B cell (primary cell): ENCODE measurements around the gene S1PR5. TPM values are rescaled to one million over a fixed set of nuclear protein-coding genes. Genes with fewer than 3 reads are reported as not detected.

Experiments used
- ATAC-seq: fragments of 200-7000 bp; cut with Tn5 transposase; one replicate; pipeline ENCODE4 v1.10.0; 2021; ENCODE audit warnings: low read depth, mild to moderate bottlenecking, moderate number of reproducible peaks, moderate library complexity
- CTCF ChIA-PET: fragments of 350-600 bp; sonication (Branson Sonifier 250); formaldehyde crosslinking; loops from one replicate; lab custom pipeline; 2021; ENCODE audit warnings: antibody characterized with exemption, inconsistent platforms; lab: Charles Lee
- POLR2A ChIA-PET: fragments of 350-600 bp; sonication (Branson Sonifier 250); formaldehyde crosslinking; loops from one replicate; lab custom pipeline; 2021; ENCODE audit warnings: antibody characterized with exemption; lab: Charles Lee
- DNase-seq: peaks from one replicate; pipeline ENCODE4 v3.0.0; 2013
- H2AFZ ChIP-seq: 2 replicates; pipeline ENCODE4 v1.6.1; 2012; ENCODE audit warnings: mild to moderate bottlenecking, low read depth, low read length; ENCODE audit not compliant: insufficient read depth, poor library complexity, severe bottlenecking
- H3K27ac ChIP-seq, 2 donors: 1 replicate in 1 of 2; 2 replicates in 1 of 2; pipeline ENCODE4 v1.5.1; 2012 to 2013; ENCODE audit warnings: low read length in 2 of 2, mild to moderate bottlenecking in 2 of 2, moderate library complexity in 1 of 2
- H3K27me3 ChIP-seq, 4 experiments: fragments of 200-600 bp in 1 of 4; sonication (generic) in 1 of 4; replicated peaks in 1 of 4; 1 replicate in 2 of 4; 2 replicates in 2 of 4; pipeline versions ENCODE4 v1.6.1 to v1.7.0; 2013 to 2016; ENCODE audit warnings: low read length in 3 of 4, mild to moderate bottlenecking in 2 of 4, mixed read lengths in 1 of 4, moderate library complexity in 1 of 4; ENCODE audit not compliant: insufficient read depth in 4 of 4, control insufficient read depth in 3 of 4; ENCODE audit errors: control extremely low read depth in 1 of 4
- H3K36me3 ChIP-seq, 2 experiments: replicated peaks in 1 of 2; 1 replicate in 1 of 2; 2 replicates in 1 of 2; pipeline versions ENCODE4 v1.6.1 to v1.7.1; 2013; ENCODE audit warnings: low read length in 1 of 2; ENCODE audit not compliant: insufficient read depth in 2 of 2, control insufficient read depth in 1 of 2; ENCODE audit errors: control extremely low read depth in 1 of 2, extremely low read depth in 1 of 2
- H3K4me1 ChIP-seq, 2 donors: fragments of 200-600 bp in 1 of 2; sonication (generic) in 1 of 2; 1 replicate in 1 of 2; 2 replicates in 1 of 2; pipeline versions ENCODE4 v1.5.1 to v1.6.1; 2013 to 2017; ENCODE audit warnings: low read length in 2 of 2; ENCODE audit not compliant: control insufficient read depth in 2 of 2, insufficient read depth in 2 of 2
- H3K4me2 ChIP-seq: replicated peaks from 2 replicates; pipeline ENCODE3; 2012; ENCODE audit warnings: mild to moderate bottlenecking, low read depth, low read length; ENCODE audit not compliant: poor library complexity, severe bottlenecking
- H3K4me3 ChIP-seq, 5 experiments: fragments of 200-600 bp in 1 of 5; sonication (generic) in 1 of 5; 1 replicate in 3 of 5; 2 replicates in 2 of 5; pipeline versions ENCODE4 v1.5.1 to v1.7.0; 2011 to 2016; ENCODE audit warnings: low read length in 4 of 5, mild to moderate bottlenecking in 4 of 5, low read depth in 2 of 5, control low read depth in 1 of 5, moderate library complexity in 1 of 5; ENCODE audit not compliant: insufficient read depth in 1 of 5; ENCODE audit errors: control extremely low read depth in 1 of 5, extremely low read depth in 1 of 5
- H3K79me2 ChIP-seq: fragments of 200-600 bp; sonication (generic); one replicate; pipeline ENCODE4 v1.6.0; 2016; ENCODE audit warnings: low read length; ENCODE audit not compliant: control insufficient read depth, insufficient read depth
- H3K9ac ChIP-seq: fragments of 200-600 bp; sonication (generic); 2 replicates; pipeline ENCODE4 v1.6.1; 2017; ENCODE audit warnings: mild to moderate bottlenecking, low read length, moderate library complexity
- H3K9me3 ChIP-seq, 3 donors: one replicate each; pipeline versions ENCODE4 v1.6.1 to v1.7.1; 2013; ENCODE audit warnings: low read length in 2 of 3; ENCODE audit not compliant: control insufficient read depth in 2 of 3, insufficient read depth in 1 of 3; ENCODE audit errors: control extremely low read depth in 1 of 3
- H4K20me1 ChIP-seq: 2 replicates; pipeline ENCODE4 v1.6.0; 2012; ENCODE audit warnings: mild to moderate bottlenecking, low read length; ENCODE audit not compliant: insufficient read depth, control insufficient read depth, poor library complexity, severe bottlenecking
- H3K27ac Mint-ChIP-seq: one replicate; pipeline ENCODE4 v1.8.0; 2021; ENCODE audit warnings: mixed read lengths
- H3K27me3 Mint-ChIP-seq: one replicate; pipeline ENCODE4 v1.8.0; 2021; ENCODE audit warnings: mixed read lengths
- H3K4me1 Mint-ChIP-seq: one replicate; pipeline ENCODE4 v1.8.0; 2021; ENCODE audit warnings: mixed read lengths
- H3K4me3 Mint-ChIP-seq: one replicate; pipeline ENCODE4 v1.8.0; 2021; ENCODE audit warnings: mixed read lengths
- H3K9me3 Mint-ChIP-seq: one replicate; pipeline ENCODE4 v1.8.0; 2022; ENCODE audit warnings: mixed read lengths; ENCODE audit not compliant: insufficient read depth
- EZH2 ChIP-seq: IDR thresholded peaks from 2 replicates; pipeline ENCODE4 v1.6.1; 2012; ENCODE audit warnings: borderline replicate concordance, low read depth, mild to moderate bottlenecking, moderate library complexity, low read length; ENCODE audit not compliant: insufficient read depth, poor library complexity, severe bottlenecking
- WGBS: methylation state at CpG from one replicate; pipeline ENCODE4 v1.1.5; 2013; ENCODE audit warnings: missing lambda C conversion rate; ENCODE audit not compliant: insufficient coverage; 5-methylcytosine and 5-hydroxymethylcytosine counted together
- intact Hi-C: fragments of 100-400 bp; cut with micrococcal nuclease; formaldehyde crosslinking; loops from one replicate; pipeline ENCODE4 v1.10.0; 2022
- polyA plus RNA-seq: library from polyadenylated mRNA; depleted of rRNA; stranded (reverse); fragments of >200 nt; gene quantifications from 2 replicates; pipeline ENCODE4 v1.2.3, GENCODE V29; 2012
- total RNA-seq, 2 donors: library from RNA; stranded (reverse); fragments of 120-200 nt in 1 of 2; gene quantifications; 1 replicate in 1 of 2; 2 replicates in 1 of 2; pipeline versions ENCODE4 v1.2.3 to v1.2.4, GENCODE V29; 2013 to 2022
- TF ChIP-seq, protein P1 (sequence below): fragments of 200-600 bp; IDR thresholded peaks from one replicate; pipeline ENCODE4 v1.8.0; 2022; ENCODE audit warnings: antibody characterized with exemption, mild to moderate bottlenecking

S1PR5 gene
- total and polyA plus RNA-seq, 2 donors (not counting 1 experiment from before 2014, with no cell fraction given): 0.27 to 0.67 TPM

DNA sequence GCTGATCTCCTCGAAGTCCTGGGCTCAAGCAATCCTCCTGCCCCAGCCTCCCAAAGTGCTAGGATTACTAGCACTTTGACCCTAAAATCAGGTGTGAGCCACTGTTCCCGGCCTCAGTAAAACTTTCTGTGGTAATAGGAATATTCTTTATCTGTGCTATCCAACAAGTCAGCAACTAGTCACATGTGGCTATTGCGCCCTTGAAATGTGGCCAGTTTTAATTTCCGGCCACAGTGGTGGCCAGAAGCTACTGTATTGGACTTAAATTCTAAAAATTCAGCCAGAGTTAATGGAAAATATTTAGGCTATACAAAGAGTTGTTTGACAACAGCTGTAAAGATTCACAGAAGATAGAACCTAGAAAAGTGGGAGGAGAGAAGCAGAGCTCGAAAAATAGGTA is 44.1 kb downstream of the S1PR5 start:
- Histone ChIP-seq H3K4me3 (no peak overlapping the region), H3K9me3 (no peaks in the 10 kb centered on the region), H3K36me3 (no peaks in the 10 kb centered on the region), H3K27ac (no peak overlapping the region), H3K4me1 (peaks cover under 1% of the 10 kb centered on the region in 2 donors), H3K4me2 (no peak overlapping the region), H3K27me3 (no peaks in the 10 kb centered on the region), H3K79me2 (no peaks in the 10 kb centered on the region), H4K20me1 (no peaks in the 10 kb centered on the region), H2AFZ (no peak overlapping the region), H3K9ac (no peak overlapping the region)
- DNase-seq: no peak
- Mint-ChIP-seq H3K4me1 (no peaks in the 10 kb centered on the region), H3K9me3 (no peaks in the 10 kb centered on the region), H3K27me3 (peaks cover 6% of the 10 kb centered on the region), H3K4me3 (no peak overlapping the region), H3K27ac (no peak overlapping the region)
- POLR2A ChIA-PET: no interaction called here
- intact Hi-C loops: no loop called here
- 97% methylated on average over 3 of the region's 5 CpGs for WGBS
- no peak for ATAC-seq
- CTCF ChIA-PET: no interaction called here
- TF ChIP-seq, protein P1, sequence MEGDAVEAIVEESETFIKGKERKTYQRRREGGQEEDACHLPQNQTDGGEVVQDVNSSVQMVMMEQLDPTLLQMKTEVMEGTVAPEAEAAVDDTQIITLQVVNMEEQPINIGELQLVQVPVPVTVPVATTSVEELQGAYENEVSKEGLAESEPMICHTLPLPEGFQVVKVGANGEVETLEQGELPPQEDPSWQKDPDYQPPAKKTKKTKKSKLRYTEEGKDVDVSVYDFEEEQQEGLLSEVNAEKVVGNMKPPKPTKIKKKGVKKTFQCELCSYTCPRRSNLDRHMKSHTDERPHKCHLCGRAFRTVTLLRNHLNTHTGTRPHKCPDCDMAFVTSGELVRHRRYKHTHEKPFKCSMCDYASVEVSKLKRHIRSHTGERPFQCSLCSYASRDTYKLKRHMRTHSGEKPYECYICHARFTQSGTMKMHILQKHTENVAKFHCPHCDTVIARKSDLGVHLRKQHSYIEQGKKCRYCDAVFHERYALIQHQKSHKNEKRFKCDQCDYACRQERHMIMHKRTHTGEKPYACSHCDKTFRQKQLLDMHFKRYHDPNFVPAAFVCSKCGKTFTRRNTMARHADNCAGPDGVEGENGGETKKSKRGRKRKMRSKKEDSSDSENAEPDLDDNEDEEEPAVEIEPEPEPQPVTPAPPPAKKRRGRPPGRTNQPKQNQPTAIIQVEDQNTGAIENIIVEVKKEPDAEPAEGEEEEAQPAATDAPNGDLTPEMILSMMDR: no peak
- no peak for TF ChIP-seq EZH2

DNA sequence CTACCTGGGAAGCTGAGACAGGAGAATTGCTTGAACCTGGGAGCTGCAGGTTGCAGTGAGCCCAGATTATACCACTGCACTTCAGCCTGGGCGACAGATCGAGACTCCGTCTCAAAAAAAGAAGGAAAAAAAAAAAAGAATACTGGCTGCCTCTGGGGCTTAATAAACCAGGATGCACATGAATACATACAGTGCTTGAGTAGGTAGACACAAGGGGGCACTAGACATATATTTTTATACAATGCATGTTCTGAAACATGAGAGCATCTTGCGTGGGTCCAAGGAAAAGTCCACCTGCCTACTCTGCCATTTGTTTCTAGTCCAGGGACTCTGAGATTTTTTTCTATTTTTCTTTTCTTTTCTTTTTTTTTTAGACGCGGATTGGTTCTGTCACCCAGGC is 45.3 kb downstream of the S1PR5 start:
- Histone ChIP-seq H4K20me1 (no peaks in the 10 kb centered on the region), H2AFZ (no peak overlapping the region), H3K36me3 (no peaks in the 10 kb centered on the region), H3K4me3 (no peak overlapping the region), H3K79me2 (no peaks in the 10 kb centered on the region), H3K4me2 (no peak overlapping the region), H3K27ac (no peak overlapping the region), H3K9ac (no peak overlapping the region), H3K27me3 (no peaks in the 10 kb centered on the region), H3K9me3 (no peaks in the 10 kb centered on the region), H3K4me1 (no peaks in the 10 kb centered on the region)
- no peaks in the 10 kb centered on the region for H3K4me1 Mint-ChIP-seq
- H3K27me3 Mint-ChIP-seq: peaks cover 6% of the 10 kb centered on the region
- H3K4me3 Mint-ChIP-seq: no peak overlapping the region
- no peak for TF ChIP-seq EZH2
- TF ChIP-seq, protein P1: peak; percentile 50
- POLR2A ChIA-PET: no interaction called here
- CTCF ChIA-PET: interaction anchor here (0.6 to 1.5 kb wide), 5 partner anchors 12 to 97 kb away, joined by 3 to 4 read pairs (median 3); no protein-coding TSS in a partner anchor
- WGBS: 39% methylated on average over 5 of the region's 6 CpGs
- DNase-seq (peak; percentile 43), ATAC-seq (no peak)
- intact Hi-C loops: no loop called here
- no peaks in the 10 kb centered on the region for H3K9me3 Mint-ChIP-seq
- H3K27ac Mint-ChIP-seq: no peak overlapping the region
